Measurements from ENCODE around the gene AGL.

GRCh38 chr1:99852648-99853047 is 2.5 kb downstream of the AGL start:
- TF ChIP-seq CTCF (IDR thresholded peaks at IDR 0.05; ENCODE audit: low read depth, low read length) (no peak), EZH2phosphoT487 (IDR thresholded peaks at IDR 0.05; ENCODE audit: low read depth) (no peak)

Measured in OCI-LY3 (cell line).